ENCODE data around the gene CCDC82.

DNA sequence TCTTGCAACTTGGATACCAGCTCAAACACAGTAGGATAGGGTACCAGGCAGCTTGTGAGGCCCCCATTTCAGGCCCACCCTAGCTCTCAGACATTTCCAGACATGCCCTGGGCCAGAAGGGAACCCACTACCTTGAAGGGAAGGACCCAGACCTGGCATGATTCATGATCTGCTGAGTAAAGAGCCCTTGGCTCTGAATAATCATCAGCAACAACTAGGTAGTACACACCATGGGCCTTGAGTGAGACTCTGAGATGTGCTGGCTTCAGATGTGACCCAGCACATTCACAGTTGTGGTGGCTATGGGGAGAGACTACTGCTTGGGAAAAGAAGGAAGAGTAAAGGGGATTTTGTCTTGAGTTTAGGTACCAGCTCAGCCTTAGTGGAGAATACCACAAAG, 23.7 kb upstream of the CCDC82 start:
- TF ChIP-seq, protein P1, sequence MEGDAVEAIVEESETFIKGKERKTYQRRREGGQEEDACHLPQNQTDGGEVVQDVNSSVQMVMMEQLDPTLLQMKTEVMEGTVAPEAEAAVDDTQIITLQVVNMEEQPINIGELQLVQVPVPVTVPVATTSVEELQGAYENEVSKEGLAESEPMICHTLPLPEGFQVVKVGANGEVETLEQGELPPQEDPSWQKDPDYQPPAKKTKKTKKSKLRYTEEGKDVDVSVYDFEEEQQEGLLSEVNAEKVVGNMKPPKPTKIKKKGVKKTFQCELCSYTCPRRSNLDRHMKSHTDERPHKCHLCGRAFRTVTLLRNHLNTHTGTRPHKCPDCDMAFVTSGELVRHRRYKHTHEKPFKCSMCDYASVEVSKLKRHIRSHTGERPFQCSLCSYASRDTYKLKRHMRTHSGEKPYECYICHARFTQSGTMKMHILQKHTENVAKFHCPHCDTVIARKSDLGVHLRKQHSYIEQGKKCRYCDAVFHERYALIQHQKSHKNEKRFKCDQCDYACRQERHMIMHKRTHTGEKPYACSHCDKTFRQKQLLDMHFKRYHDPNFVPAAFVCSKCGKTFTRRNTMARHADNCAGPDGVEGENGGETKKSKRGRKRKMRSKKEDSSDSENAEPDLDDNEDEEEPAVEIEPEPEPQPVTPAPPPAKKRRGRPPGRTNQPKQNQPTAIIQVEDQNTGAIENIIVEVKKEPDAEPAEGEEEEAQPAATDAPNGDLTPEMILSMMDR (IDR thresholded peaks at IDR 0.05) = no peak
- no peak for TF ChIP-seq POLR2A (IDR thresholded peaks at IDR 0.05)

All from body of pancreas (tissue), 4 donors.